GM18502 (cell line): ENCODE results near the gene ACSL1.

Experiments used
- ATAC-seq: cut with Tn5 transposase; IDR thresholded peaks from one replicate; pipeline ENCODE4 v1.9.1; 2021; ENCODE audit warnings: mild to moderate bottlenecking; ENCODE audit not compliant: unreplicated experiment, poor library complexity

The ACSL1 gene

GRCh38 chr4:184812651-184813181, 13.1 kb downstream of the ACSL1 start:
- no peak for ATAC-seq

- ATAC-seq: no peak
Measured at GRCh38 chr4:184812199-184812542, 13.6 kb downstream of the ACSL1 start.

- no peak for ATAC-seq
Measured at GRCh38 chr4:184811526-184812198, 14.1 kb downstream of the ACSL1 start.

- ATAC-seq: no peak
Measured at GRCh38 chr4:184810720-184811119, 15.0 kb downstream of the ACSL1 start.

GRCh38 chr4:184808713-184809050, 17.1 kb downstream of the ACSL1 start:
- ATAC-seq: no peak

GRCh38 chr4:184807797-184808712, 17.7 kb downstream of the ACSL1 start:
- ATAC-seq: no peak

- no peak for ATAC-seq
Measured at GRCh38 chr4:184807256-184807655, 18.5 kb downstream of the ACSL1 start.

- no peak for ATAC-seq
Measured at GRCh38 chr4:184806711-184807110, 19.1 kb downstream of the ACSL1 start.

GRCh38 chr4:184806229-184806550, 19.6 kb downstream of the ACSL1 start:
- ATAC-seq: peak; percentile 5

- peak; percentile 72 for ATAC-seq
Measured at GRCh38 chr4:184805462-184806228, 20.1 kb downstream of the ACSL1 start.

GRCh38 chr4:184804621-184805020, 21.1 kb downstream of the ACSL1 start:
- no peak for ATAC-seq

GRCh38 chr4:184803874-184804273, 21.9 kb downstream of the ACSL1 start:
- no peak for ATAC-seq

GRCh38 chr4:184803133-184803532, 22.6 kb downstream of the ACSL1 start:
- no peak for ATAC-seq

GRCh38 chr4:184802697-184803015, 23.1 kb downstream of the ACSL1 start:
- no peak for ATAC-seq

- ATAC-seq: no peak
Measured at GRCh38 chr4:184801781-184802696, 23.7 kb downstream of the ACSL1 start.

GRCh38 chr4:184798504-184798903, 27.3 kb downstream of the ACSL1 start:
- no peak for ATAC-seq

- ATAC-seq: no peak
Measured at GRCh38 chr4:184796906-184797305, 28.9 kb downstream of the ACSL1 start.

- no peak for ATAC-seq
Measured at GRCh38 chr4:184795214-184795844, 30.4 kb downstream of the ACSL1 start.

- ATAC-seq: no peak
Measured at GRCh38 chr4:184794470-184794869, 31.3 kb downstream of the ACSL1 start.
